HCT116 (cell line): Measurements from ENCODE around the gene APOL5. TPM values are rescaled to one million over a fixed set of nuclear protein-coding genes. Genes with fewer than 3 reads are reported as not detected.

Experiments
- ATAC-seq: fragments of 200-7000 bp; cut with Tn5 transposase; 2 replicates; pipeline ENCODE4 v1.9.1; 2020; ENCODE audit warnings: mild to moderate bottlenecking, moderate library complexity
- BruUV-seq: library from RNA; stranded (reverse); fragments of 400-500 nt; replicated peaks from 2 replicates; lab custom pipeline; 2021; lab: Mats Ljungman, UMichigan
- CTCF ChIA-PET: fragments of 300-600 bp; sonication (Branson Sonifier 250); formaldehyde crosslinking; loops from one replicate; lab custom pipeline; 2021; ENCODE audit warnings: antibody characterized with exemption; lab: Charles Lee
- POLR2A ChIA-PET: fragments of 300-600, 350-600 bp; sonication (Branson Sonifier 250); formaldehyde crosslinking; loops from one replicate; lab custom pipeline; 2021; ENCODE audit warnings: antibody characterized with exemption; lab: Charles Lee
- RAD21 ChIA-PET, 2 experiments: fragments of 300-600 bp; sonication (Branson Sonifier 250); formaldehyde crosslinking; loops; one replicate each; lab custom pipeline; 2023; ENCODE audit warnings: low total read pairs in 2 of 2; ENCODE audit not compliant: uncharacterized antibody in 2 of 2, unreplicated experiment in 2 of 2, low non-redundant PET in 1 of 2; lab: Charles Lee
- DNase-seq: peaks from one replicate; pipeline ENCODE4 v3.0.0-alpha.2; 2010; ENCODE audit warnings: low read depth, low spot score
- H2AFZ ChIP-seq: fragments of 200-600 bp; shearing (Covaris generic), sonication (generic); 2 replicates; pipeline ENCODE4 v1.6.1; 2017; ENCODE audit warnings: low read depth, mixed run types, mixed read lengths, antibody characterized with exemption, low read length; ENCODE audit not compliant: poor library complexity, severe bottlenecking
- H3K27ac ChIP-seq: 2 replicates; pipeline ENCODE4 v1.5.1; 2012; ENCODE audit warnings: low read depth, low read length
- H3K27me3 ChIP-seq: fragments of 200-600 bp; sonication (generic); 2 replicates; pipeline ENCODE4 v1.6.1; 2016; ENCODE audit warnings: mixed run types, low read length, mixed read lengths; ENCODE audit not compliant: insufficient read depth
- H3K36me3 ChIP-seq, 2 experiments: fragments of 200-500 bp in 1 of 2; fragments of 200-600 bp in 1 of 2; sonication (Bioruptor generic) in 1 of 2; sonication (generic) in 1 of 2; 2 replicates each; pipeline versions ENCODE4 v1.5.1 to v1.6.1; 2014 to 2016; ENCODE audit warnings: low read length in 2 of 2, inconsistent platforms in 1 of 2, mixed read lengths in 1 of 2, mixed run types in 1 of 2; ENCODE audit not compliant: insufficient read depth in 2 of 2, control insufficient read depth in 1 of 2
- H3K4me1 ChIP-seq, 2 experiments: fragments of 200-600 bp in 1 of 2; sonication (generic) in 1 of 2; 2 replicates each; pipeline versions ENCODE4 v1.5.1 to v1.6.1; 2012 to 2017; ENCODE audit warnings: low read length in 2 of 2, inconsistent platforms in 1 of 2, mild to moderate bottlenecking in 1 of 2, mixed read lengths in 1 of 2, mixed run types in 1 of 2, moderate library complexity in 1 of 2; ENCODE audit not compliant: insufficient read depth in 2 of 2, control insufficient read depth in 1 of 2
- H3K4me2 ChIP-seq: fragments of 200-600 bp; sonication (generic); 2 replicates; pipeline ENCODE4 v1.6.1; 2017; ENCODE audit warnings: mixed run types, low read length, mixed read lengths
- H3K4me3 ChIP-seq, 2 experiments: fragments of 200-600 bp in 1 of 2; sonication (generic) in 1 of 2; replicated peaks in 1 of 2; 2 replicates each; pipeline ENCODE4 v1.5.1; 2011 to 2016; ENCODE audit warnings: low read length in 2 of 2, control low read depth in 1 of 2, low read depth in 1 of 2, mild to moderate bottlenecking in 1 of 2, mixed read lengths in 1 of 2, mixed run types in 1 of 2
- H3K79me2 ChIP-seq: fragments of 200-600 bp; sonication (generic); 2 replicates; pipeline ENCODE4 v1.6.1; 2017; ENCODE audit warnings: mild to moderate bottlenecking, mixed run types, low read length, moderate library complexity, mixed read lengths; ENCODE audit not compliant: insufficient read depth
- H3K9ac ChIP-seq: fragments of 200-600 bp; sonication (generic); 2 replicates; pipeline ENCODE4 v1.6.1; 2016; ENCODE audit warnings: low read length, mixed read lengths
- H3K9me2 ChIP-seq: fragments of 200-600 bp; sonication (generic), shearing (Covaris generic); 2 replicates; pipeline ENCODE4 v1.6.1; 2017; ENCODE audit warnings: mixed run types, mild to moderate bottlenecking, moderate library complexity; ENCODE audit not compliant: insufficient read depth
- H3K9me3 ChIP-seq, 2 experiments: fragments of 200-500 bp in 1 of 2; fragments of 200-600 bp in 1 of 2; sonication (Bioruptor generic) in 1 of 2; sonication (generic) in 1 of 2; 2 replicates each; pipeline ENCODE4 v1.6.1; 2014 to 2017; ENCODE audit warnings: low read length in 2 of 2, mixed read lengths in 2 of 2, inconsistent platforms in 1 of 2, low read depth in 1 of 2, mild to moderate bottlenecking in 1 of 2, mixed run types in 1 of 2, moderate library complexity in 1 of 2; ENCODE audit not compliant: control insufficient read depth in 1 of 2, insufficient read depth in 1 of 2
- H4K20me1 ChIP-seq: fragments of 200-600 bp; sonication (generic), shearing (Covaris generic); 2 replicates; pipeline ENCODE4 v1.6.1; 2017; ENCODE audit warnings: mixed run types, mild to moderate bottlenecking, moderate library complexity; ENCODE audit not compliant: insufficient read depth
- ATF3 ChIP-seq: IDR thresholded peaks from 2 replicates; pipeline ENCODE4 v1.6.1; 2012
- CBX3 ChIP-seq: IDR thresholded peaks from 2 replicates; pipeline ENCODE4 v1.6.1; 2012; ENCODE audit warnings: low read depth
- CTCF ChIP-seq, 3 experiments: fragments of 200-600 bp in 1 of 3; sonication (generic) in 1 of 3; IDR thresholded peaks in 2 of 3; conservative IDR thresholded peaks in 1 of 3; 2 replicates each; pipeline ENCODE4 v1.5.1; 2012 to 2017; ENCODE audit warnings: low read depth in 2 of 3, low read length in 2 of 3, antibody characterized with exemption in 1 of 3, borderline replicate concordance in 1 of 3, control low read depth in 1 of 3, mild to moderate bottlenecking in 1 of 3, mixed read lengths in 1 of 3, mixed run types in 1 of 3, moderate library complexity in 1 of 3; ENCODE audit not compliant: insufficient read depth in 1 of 3
- JUND ChIP-seq: IDR thresholded peaks from 2 replicates; pipeline ENCODE4 v1.6.1; 2012
- SP1 ChIP-seq: IDR thresholded peaks from 2 replicates; pipeline ENCODE4 v1.6.1; 2012; ENCODE audit warnings: low read depth
- SRF ChIP-seq: IDR thresholded peaks from 2 replicates; pipeline ENCODE4 v1.6.1; 2012; ENCODE audit warnings: low read depth
- YY1 ChIP-seq: IDR thresholded peaks from 2 replicates; pipeline ENCODE4 v1.6.1; 2011; ENCODE audit warnings: low read length, low read depth, moderate library complexity, mild to moderate bottlenecking; ENCODE audit not compliant: insufficient replicate concordance; ENCODE audit errors: extremely low read depth
- ZNF274 ChIP-seq: fragments of 200-500 bp; sonication (Bioruptor generic); IDR thresholded peaks from 2 replicates; pipeline ENCODE4 v1.6.1; 2014; ENCODE audit warnings: mild to moderate bottlenecking, low read depth, low read length, inconsistent platforms
- intact Hi-C: fragments of 100-400 bp; cut with micrococcal nuclease; formaldehyde crosslinking; loops from 2 replicates; pipeline ENCODE4 v1.10.0; 2022
- total RNA-seq: library from RNA; stranded (reverse); gene quantifications from one replicate; pipeline ENCODE4 v1.2.1, GENCODE V29; 2021; ENCODE audit not compliant: unreplicated experiment

Gene APOL5
- total RNA-seq, 1 experiment from 2014 or later, result not detected

GRCh38 chr22:35775339-35775738 is 57.7 kb downstream of the APOL5 start:
- Histone ChIP-seq H3K4me3 (no peak overlapping the region), H3K9me3 (no peaks in the 10 kb centered on the region), H4K20me1 (0 out of 2 replicates have a peak, but pooled peaks cover 3% of the 10 kb centered on the region), H2AFZ (no peak overlapping the region), H3K9me2 (no peaks in the 10 kb centered on the region), H3K79me2 (no peaks in the 10 kb centered on the region), H3K4me1 (peaks cover 0 to 11% of the 10 kb centered on the region in 2 experiments; a peak in 2 of 4 replicates), H3K27me3 (no peaks in the 10 kb centered on the region), H3K4me2 (no peak overlapping the region), H3K27ac (no peak overlapping the region), H3K36me3 (0 out of 4 replicates have a peak, but pooled peaks cover 0 to 3% of the 10 kb centered on the region in 2 experiments), H3K9ac (no peak overlapping the region)
- ChIA-PET RAD21 (no interaction called here), POLR2A (no interaction called here), CTCF (no interaction called here)
- ATAC-seq (no peak), DNase-seq (no peak)
- TF ChIP-seq ATF3, result no peak
- no peak for TF ChIP-seq ZNF274
- TF ChIP-seq YY1, result no peak
- TF ChIP-seq SP1, result no peak
- TF ChIP-seq CBX3, result no peak
- TF ChIP-seq SRF, result no peak
- TF ChIP-seq JUND, result no peak
- TF ChIP-seq CTCF (IDR thresholded peaks at IDR 0.05 in 2 of 3, conservative IDR thresholded peaks at IDR 0.05 in 1 of 3; ENCODE audit: borderline replicate concordance in 1 of 3, insufficient read depth in 1 of 3, low read depth in 2 of 3, low read length in 2 of 3), result no peak
- intact Hi-C loops, result no loop called here
- BruUV-seq, result no TSS peak
